Colonic mucosa (tissue), 4 donors: ENCODE measurements around the gene CCDC12. TPM values are rescaled to one million over a fixed set of nuclear protein-coding genes. Genes with fewer than 3 reads are reported as not detected.
A peak's percentile ranks its signal among the peaks of the same experiment; 100 is the strongest.

Experiments
- DNase-seq: peaks from one replicate; pipeline ENCODE4 v3.0.0-alpha.2; 2020
- H3K27ac ChIP-seq: fragments of 200-600 bp; one replicate; pipeline ENCODE4 v1.8.0; 2021
- H3K27me3 ChIP-seq: fragments of 200-600 bp; one replicate; pipeline ENCODE4 v1.8.0; 2021
- H3K36me3 ChIP-seq: fragments of 200-600 bp; one replicate; pipeline ENCODE4 v1.8.0; 2021
- H3K4me1 ChIP-seq: fragments of 200-600 bp; one replicate; pipeline ENCODE4 v1.8.0; 2021; ENCODE audit warnings: mild to moderate bottlenecking
- H3K4me3 ChIP-seq: fragments of 200-600 bp; one replicate; pipeline ENCODE4 v1.8.0; 2021
- H3K9ac ChIP-seq, 2 donors: one replicate each; pipeline ENCODE4 v1.7.0; 2013; ENCODE audit warnings: control low read depth in 2 of 2, low read depth in 2 of 2, low read length in 2 of 2
- H3K9me3 ChIP-seq: fragments of 200-600 bp; one replicate; pipeline ENCODE4 v1.8.0; 2021
- CTCF ChIP-seq: fragments of 200-600 bp; IDR thresholded peaks from one replicate; pipeline ENCODE4 v1.8.0; 2022; ENCODE audit warnings: antibody characterized with exemption, mild to moderate bottlenecking
- intact Hi-C: fragments of 100-400 bp; cut with DNase I; formaldehyde crosslinking; loops from one replicate; pipeline ENCODE4 v1.14.1; 2022
- total RNA-seq, 2 donors: library from RNA; stranded (reverse); fragmentation: NEBNext Ultra II Directional in 1 of 2; extraction: Animal tissue kit (Norgen Biotek cat#: 25700) in 1 of 2; gene quantifications; one replicate each; pipeline ENCODE4 v1.2.1, GENCODE V29; 2021
- donor health status: healthy.
- donor health status: DM: no; HTN: no; CAD: no.
- donor health status: DM: no; HTN: no; CAD: no.

Gene CCDC12
- total RNA-seq, 2 donors from 2014 or later, result 34.1 to 55.7 TPM

- TF ChIP-seq CTCF, result no peak
- no peak for DNase-seq
- Histone ChIP-seq H3K9me3 (peaks cover 4% of the 10 kb centered on the region), H3K4me1 (peaks cover 64% of the 10 kb centered on the region), H3K27ac (peak overlapping the region; percentile 62), H3K4me3 (no peak overlapping the region), H3K36me3 (peaks cover under 1% of the 10 kb centered on the region), H3K9ac (peak overlapping the region in 1 of 2 donors; percentile 62), H3K27me3 (no peaks in the 10 kb centered on the region)
- intact Hi-C loops, result no loop called here
Measured at GRCh38 chr3:46930166-46930944, 46.2 kb downstream of the CCDC12 start.

GRCh38 chr3:46929324-46929723 is 47.2 kb downstream of the CCDC12 start:
- H3K36me3 ChIP-seq, result peaks cover 10% of the 10 kb centered on the region
- H3K9me3 ChIP-seq, result peaks cover 4% of the 10 kb centered on the region
- intact Hi-C loops, result loop anchor here (5.0 to 10.0 kb wide), 2 partner anchors 58 to 395 kb away; no protein-coding TSS in a partner anchor
- TF ChIP-seq CTCF, result no peak
- no peak overlapping the region for H3K4me3 ChIP-seq
- no peak overlapping the region for H3K9ac ChIP-seq
- no peak overlapping the region for H3K27ac ChIP-seq
- peaks cover 58% of the 10 kb centered on the region for H3K4me1 ChIP-seq
- peak; percentile 76 for DNase-seq
- no peaks in the 10 kb centered on the region for H3K27me3 ChIP-seq

- peak overlapping the region; percentile 69 for H3K27ac ChIP-seq
- no peak for TF ChIP-seq CTCF
- peaks cover 56% of the 10 kb centered on the region for H3K4me1 ChIP-seq
- no peak for DNase-seq
- intact Hi-C loops, result loop anchor here (5.0 to 10.0 kb wide), 2 partner anchors 59 to 397 kb away; no protein-coding TSS in a partner anchor
- H3K4me3 ChIP-seq, result no peak overlapping the region
- H3K9ac ChIP-seq, result no peak overlapping the region
- peaks cover 10% of the 10 kb centered on the region for H3K36me3 ChIP-seq
- H3K27me3 ChIP-seq, result no peaks in the 10 kb centered on the region
- peaks cover 4% of the 10 kb centered on the region for H3K9me3 ChIP-seq
Measured at GRCh38 chr3:46928282-46928681, 48.3 kb downstream of the CCDC12 start.

- peaks cover 10% of the 10 kb centered on the region for H3K36me3 ChIP-seq
- no peak for TF ChIP-seq CTCF
- H3K9me3 ChIP-seq, result peaks cover 4% of the 10 kb centered on the region
- intact Hi-C loops, result loop anchor here (5.0 to 10.0 kb wide), 2 partner anchors 60 to 397 kb away; no protein-coding TSS in a partner anchor
- H3K27me3 ChIP-seq, result no peaks in the 10 kb centered on the region
- H3K9ac ChIP-seq, result peak overlapping the region in 1 of 2 donors; percentile 80
- H3K4me3 ChIP-seq, result no peak overlapping the region
- H3K27ac ChIP-seq, result peak overlapping the region; percentile 69
- H3K4me1 ChIP-seq, result peaks cover 50% of the 10 kb centered on the region
- no peak for DNase-seq
Measured at GRCh38 chr3:46927718-46928073, 48.8 kb downstream of the CCDC12 start.

GRCh38 chr3:46926871-46927717 is 49.5 kb downstream of the CCDC12 start:
- DNase-seq, result peak; percentile 42
- no peak for TF ChIP-seq CTCF
- Histone ChIP-seq H3K36me3 (peaks cover 11% of the 10 kb centered on the region), H3K27me3 (no peaks in the 10 kb centered on the region), H3K4me3 (no peak overlapping the region), H3K9ac (peak overlapping the region; percentile 28 to 80), H3K4me1 (peaks cover 44% of the 10 kb centered on the region), H3K27ac (peak overlapping the region; percentile 69), H3K9me3 (peaks cover 4% of the 10 kb centered on the region)
- intact Hi-C loops, result loop anchor here (5.0 to 10.0 kb wide), 2 partner anchors 60 to 398 kb away; no protein-coding TSS in a partner anchor
